BLaER1 (cell line): ENCODE data around the gene ANKFN1.

Experiments
- H3K27ac ChIP-seq: shearing (Covaris generic); formaldehyde crosslinking; 2 replicates; pipeline ENCODE4 v1.8.1; 2022
- H3K27me3 ChIP-seq: shearing (Covaris generic); formaldehyde crosslinking; 2 replicates; pipeline ENCODE4 v1.8.1; 2022
- H3K36me3 ChIP-seq: shearing (Covaris generic); formaldehyde crosslinking; 2 replicates; pipeline ENCODE4 v1.8.1; 2022
- H3K4me1 ChIP-seq: shearing (Covaris generic); formaldehyde crosslinking; 2 replicates; pipeline ENCODE4 v1.8.1; 2022
- H3K4me2 ChIP-seq: shearing (Covaris generic); formaldehyde crosslinking; 2 replicates; pipeline ENCODE4 v1.8.1; 2022
- H3K4me3 ChIP-seq: shearing (Covaris generic); formaldehyde crosslinking; 2 replicates; pipeline ENCODE4 v1.8.1; 2022
- H3K9ac ChIP-seq: shearing (Covaris generic); formaldehyde crosslinking; 2 replicates; pipeline ENCODE4 v1.8.1; 2022
- H3K9me3 ChIP-seq: shearing (Covaris generic); formaldehyde crosslinking; 2 replicates; pipeline ENCODE4 v1.8.1; 2022
- H4K20me1 ChIP-seq: shearing (Covaris generic); formaldehyde crosslinking; 2 replicates; pipeline ENCODE4 v1.8.1; 2022
- Cebpa-rat ChIP-seq: shearing (Covaris generic); IDR thresholded peaks from 2 replicates; pipeline ENCODE4 v1.8.1; 2022

Gene ANKFN1

GRCh38 chr17:56502120-56502654, 348.9 kb downstream of the ANKFN1 start:
- Histone ChIP-seq H4K20me1 (no peaks in the 10 kb centered on the region), H3K9ac (no peak overlapping the region), H3K4me3 (no peak overlapping the region), H3K36me3 (no peaks in the 10 kb centered on the region), H3K9me3 (no peaks in the 10 kb centered on the region), H3K4me1 (no peaks in the 10 kb centered on the region; the same call in 1 of the 2 replicates), H3K4me2 (no peak overlapping the region), H3K27me3 (no peaks in the 10 kb centered on the region), H3K27ac (no peak overlapping the region)
- TF ChIP-seq Cebpa-rat, result no peak

GRCh38 chr17:56505154-56505756, 352.0 kb downstream of the ANKFN1 start:
- H3K4me1 ChIP-seq, result no peaks in the 10 kb centered on the region; the same call in 1 of the 2 replicates
- no peak for TF ChIP-seq Cebpa-rat
- H3K9me3 ChIP-seq, result no peaks in the 10 kb centered on the region
- no peaks in the 10 kb centered on the region for H3K27me3 ChIP-seq
- no peak overlapping the region for H3K4me2 ChIP-seq
- H3K27ac ChIP-seq, result no peak overlapping the region
- no peaks in the 10 kb centered on the region for H4K20me1 ChIP-seq
- no peak overlapping the region for H3K9ac ChIP-seq
- H3K36me3 ChIP-seq, result no peaks in the 10 kb centered on the region
- no peak overlapping the region for H3K4me3 ChIP-seq

- Histone ChIP-seq H3K9ac (no peak overlapping the region), H3K4me2 (no peak overlapping the region), H4K20me1 (no peaks in the 10 kb centered on the region), H3K4me1 (no peaks in the 10 kb centered on the region; the same call in 1 of the 2 replicates), H3K9me3 (peaks cover 8% of the 10 kb centered on the region; the same call in 1 of the 2 replicates), H3K36me3 (no peaks in the 10 kb centered on the region), H3K4me3 (no peak overlapping the region), H3K27ac (no peak overlapping the region), H3K27me3 (no peaks in the 10 kb centered on the region)
- no peak for TF ChIP-seq Cebpa-rat
Observed at GRCh38 chr17:56506349-56506748, 353.1 kb downstream of the ANKFN1 start.

DNA sequence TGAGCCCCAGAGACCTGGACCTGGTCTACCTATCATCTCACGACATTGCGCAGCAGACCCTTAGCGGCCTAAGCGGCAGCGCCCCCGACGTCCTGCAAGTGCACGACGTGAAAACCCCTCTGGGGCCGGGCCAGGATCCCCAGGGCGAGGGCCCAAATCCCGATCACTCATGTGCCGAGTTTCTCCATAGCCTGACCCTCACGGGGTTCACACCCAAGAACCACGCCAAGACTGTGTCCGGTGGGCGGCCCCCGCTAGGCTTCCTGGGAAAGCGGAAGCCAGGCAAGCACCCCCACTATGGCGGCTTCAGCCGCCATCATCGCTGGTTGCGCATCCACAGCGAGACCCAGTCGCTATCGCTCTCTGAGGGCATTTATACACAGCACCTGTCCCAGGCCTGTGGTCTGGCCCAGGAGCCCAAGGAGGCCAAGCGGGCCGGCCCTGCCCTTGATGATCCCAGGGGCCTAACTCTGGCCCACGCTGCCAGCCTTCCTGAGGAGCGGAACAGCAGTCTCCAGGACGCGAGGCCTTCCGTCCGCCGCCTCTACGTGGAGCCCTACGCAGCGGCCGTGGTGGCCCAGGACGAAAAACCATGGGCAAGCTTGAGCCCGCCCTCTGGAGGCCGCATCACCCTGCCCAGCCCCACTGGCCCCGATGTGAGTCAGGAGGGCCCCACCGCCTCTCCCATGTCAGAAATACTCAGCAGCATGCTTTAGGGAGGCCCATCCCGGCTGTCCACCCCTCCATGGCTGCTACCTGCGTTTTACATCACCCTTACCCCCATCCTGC, 357.5 kb downstream of the ANKFN1 start:
- H3K9me3 ChIP-seq, result peaks cover 8% of the 10 kb centered on the region; the same call in 1 of the 2 replicates
- H3K4me3 ChIP-seq, result no peak overlapping the region
- no peak overlapping the region for H3K9ac ChIP-seq
- H3K27me3 ChIP-seq, result no peaks in the 10 kb centered on the region
- H3K36me3 ChIP-seq, result no peaks in the 10 kb centered on the region
- no peaks in the 10 kb centered on the region for H4K20me1 ChIP-seq
- no peak overlapping the region for H3K4me2 ChIP-seq
- TF ChIP-seq Cebpa-rat, result no peak
- H3K4me1 ChIP-seq, result no peaks in the 10 kb centered on the region
- H3K27ac ChIP-seq, result no peak overlapping the region

DNA sequence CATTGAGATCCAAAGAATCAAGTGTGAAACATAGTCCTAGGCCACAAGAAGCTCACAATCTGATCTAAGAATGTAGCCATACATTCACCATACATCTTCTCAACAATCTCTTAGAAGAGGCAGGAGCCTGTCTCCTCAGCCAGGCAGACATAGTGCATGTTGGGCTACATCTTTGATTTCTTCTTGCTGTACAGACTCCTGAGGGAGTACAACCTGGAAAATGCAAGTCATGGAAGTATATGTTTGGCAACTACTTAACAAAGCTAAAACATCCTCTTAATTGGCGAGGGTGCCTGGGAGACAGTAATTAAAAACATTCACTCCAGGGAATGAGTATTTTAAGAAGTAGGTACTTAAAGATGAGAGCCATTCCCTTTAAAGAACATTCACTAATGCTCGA, 361.0 kb downstream of the ANKFN1 start:
- H3K4me2 ChIP-seq, result no peak overlapping the region
- peaks cover 8% of the 10 kb centered on the region; the same call in 1 of the 2 replicates for H3K9me3 ChIP-seq
- H3K36me3 ChIP-seq, result no peaks in the 10 kb centered on the region
- no peaks in the 10 kb centered on the region for H4K20me1 ChIP-seq
- no peak overlapping the region for H3K27ac ChIP-seq
- H3K4me1 ChIP-seq, result no peaks in the 10 kb centered on the region
- no peak overlapping the region for H3K9ac ChIP-seq
- H3K4me3 ChIP-seq, result no peak overlapping the region
- H3K27me3 ChIP-seq, result no peaks in the 10 kb centered on the region
- no peak for TF ChIP-seq Cebpa-rat

GRCh38 chr17:56514899-56515298, 361.6 kb downstream of the ANKFN1 start:
- H3K4me1 ChIP-seq, result no peaks in the 10 kb centered on the region
- H4K20me1 ChIP-seq, result no peaks in the 10 kb centered on the region
- no peak overlapping the region for H3K27ac ChIP-seq
- H3K4me3 ChIP-seq, result no peak overlapping the region
- H3K36me3 ChIP-seq, result no peaks in the 10 kb centered on the region
- peaks cover 8% of the 10 kb centered on the region; the same call in 1 of the 2 replicates for H3K9me3 ChIP-seq
- no peak overlapping the region for H3K4me2 ChIP-seq
- H3K27me3 ChIP-seq, result no peaks in the 10 kb centered on the region
- H3K9ac ChIP-seq, result no peak overlapping the region
- TF ChIP-seq Cebpa-rat, result no peak

DNA sequence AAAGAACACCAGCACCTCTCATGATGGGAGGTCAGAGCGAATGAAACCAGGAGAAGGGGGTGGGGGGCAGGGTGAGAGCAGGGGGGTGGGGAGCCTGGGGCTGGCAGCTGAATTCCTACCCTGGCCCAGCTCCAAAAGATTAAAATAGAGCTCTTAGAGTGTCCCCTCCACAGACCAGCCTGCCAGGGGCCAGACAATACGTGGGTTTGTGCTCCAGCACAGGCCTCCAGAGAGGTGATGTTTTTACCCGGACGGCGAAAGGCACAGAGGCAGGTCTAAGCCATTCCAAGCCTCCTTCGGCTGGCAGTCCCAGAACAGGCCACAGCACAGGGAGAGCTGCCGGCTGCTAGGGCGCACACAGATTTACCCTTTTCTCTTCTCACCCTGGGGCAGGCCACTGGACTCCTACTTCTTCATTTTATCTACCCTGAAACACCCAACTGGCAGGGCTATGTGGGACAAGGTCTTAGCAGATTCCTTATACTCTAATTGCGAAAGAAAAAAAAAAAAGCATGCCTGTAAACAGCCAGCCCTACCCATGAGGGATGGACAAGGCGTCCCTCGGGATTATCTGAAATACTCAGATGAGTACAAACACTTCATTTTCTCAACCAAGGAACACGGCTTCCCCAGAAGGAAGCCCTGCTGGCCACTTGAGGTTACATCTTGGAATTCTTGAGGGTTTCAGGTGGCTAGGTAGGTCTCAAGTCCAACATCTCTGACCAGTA, 368.3 kb downstream of the ANKFN1 start:
- H3K4me2 ChIP-seq, result 0 out of 2 replicates have a peak overlapping the region, but pooled peaks have one; percentile 8
- no peaks in the 10 kb centered on the region for H3K36me3 ChIP-seq
- no peak overlapping the region for H3K27ac ChIP-seq
- TF ChIP-seq Cebpa-rat, result no peak
- H3K9me3 ChIP-seq, result no peaks in the 10 kb centered on the region
- peaks cover 6% of the 10 kb centered on the region; the same call in 1 of the 2 replicates for H3K4me1 ChIP-seq
- H3K9ac ChIP-seq, result no peak overlapping the region
- H3K27me3 ChIP-seq, result no peaks in the 10 kb centered on the region
- H4K20me1 ChIP-seq, result no peaks in the 10 kb centered on the region
- H3K4me3 ChIP-seq, result no peak overlapping the region

DNA sequence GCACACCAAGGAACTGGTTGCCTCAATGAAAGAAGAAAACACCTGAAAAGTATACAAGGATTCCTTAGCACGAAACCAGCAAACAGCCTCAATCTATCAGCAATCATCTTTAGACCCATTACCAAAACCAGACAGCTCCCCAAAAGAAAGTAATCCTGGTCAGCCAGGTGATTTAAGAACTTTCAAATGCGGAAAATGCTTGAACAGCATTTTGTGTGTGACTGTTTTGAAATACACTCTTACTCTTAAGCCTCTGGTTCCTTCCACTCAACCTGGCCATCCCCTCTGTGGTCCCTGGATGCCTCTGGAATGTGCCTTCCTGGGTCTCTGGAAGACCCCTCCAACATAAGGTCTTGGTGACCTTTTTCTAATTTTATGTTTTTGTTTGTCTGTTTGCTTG, 369.8 kb downstream of the ANKFN1 start:
- no peaks in the 10 kb centered on the region for H4K20me1 ChIP-seq
- no peak overlapping the region for H3K4me2 ChIP-seq
- H3K36me3 ChIP-seq, result no peaks in the 10 kb centered on the region
- H3K9me3 ChIP-seq, result no peaks in the 10 kb centered on the region
- H3K9ac ChIP-seq, result no peak overlapping the region
- no peak for TF ChIP-seq Cebpa-rat
- H3K4me1 ChIP-seq, result peaks cover 6% of the 10 kb centered on the region; the same call in 1 of the 2 replicates
- no peak overlapping the region for H3K27ac ChIP-seq
- H3K4me3 ChIP-seq, result no peak overlapping the region
- no peaks in the 10 kb centered on the region for H3K27me3 ChIP-seq

DNA sequence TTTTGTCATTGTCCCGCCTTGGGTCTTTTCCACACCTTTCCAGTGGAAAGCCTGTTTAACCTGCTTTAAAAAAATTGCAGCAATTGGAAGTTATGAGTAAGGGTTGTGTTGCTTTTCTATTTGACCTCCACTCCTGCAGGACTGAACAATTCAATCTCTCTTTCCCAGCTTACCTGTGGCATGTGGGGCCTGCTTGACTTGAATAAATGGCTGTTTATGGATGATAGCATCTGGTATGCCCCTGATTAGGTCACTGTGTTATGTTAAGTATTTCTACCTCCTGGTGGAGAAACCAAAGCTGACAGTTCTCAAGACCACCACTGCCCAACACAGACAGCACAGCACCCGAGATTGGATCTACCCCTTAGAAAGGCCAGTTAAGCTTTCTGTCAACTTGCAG, 375.4 kb downstream of the ANKFN1 start:
- H3K9ac ChIP-seq, result no peak overlapping the region
- no peak overlapping the region for H3K4me3 ChIP-seq
- H3K9me3 ChIP-seq, result no peaks in the 10 kb centered on the region
- H4K20me1 ChIP-seq, result no peaks in the 10 kb centered on the region
- H3K4me1 ChIP-seq, result no peaks in the 10 kb centered on the region
- no peak overlapping the region for H3K27ac ChIP-seq
- no peak overlapping the region for H3K4me2 ChIP-seq
- no peak for TF ChIP-seq Cebpa-rat
- no peaks in the 10 kb centered on the region for H3K27me3 ChIP-seq
- H3K36me3 ChIP-seq, result no peaks in the 10 kb centered on the region

DNA sequence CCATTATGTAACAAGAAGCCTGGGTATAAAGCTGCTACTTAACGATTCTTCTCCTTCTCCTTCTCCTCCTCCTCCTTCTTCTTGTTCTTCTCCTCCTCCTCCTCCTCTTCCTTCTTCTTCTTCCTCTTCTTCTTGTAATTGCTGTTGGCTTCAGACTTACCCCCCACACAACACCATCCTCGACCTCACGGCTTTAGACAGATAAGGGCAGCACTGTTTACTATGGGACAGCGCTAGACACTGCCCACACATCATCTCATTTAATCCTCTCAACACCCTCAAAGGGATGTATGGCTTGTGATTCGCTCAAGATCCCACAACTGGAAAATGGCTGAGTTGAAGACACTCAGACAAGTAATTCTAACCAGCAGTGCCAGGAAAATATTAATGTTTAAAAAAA, 379.7 kb downstream of the ANKFN1 start:
- no peak overlapping the region for H3K4me3 ChIP-seq
- H4K20me1 ChIP-seq, result no peaks in the 10 kb centered on the region
- H3K9ac ChIP-seq, result no peak overlapping the region
- H3K4me1 ChIP-seq, result no peaks in the 10 kb centered on the region
- no peaks in the 10 kb centered on the region for H3K9me3 ChIP-seq
- no peak overlapping the region for H3K4me2 ChIP-seq
- no peaks in the 10 kb centered on the region for H3K27me3 ChIP-seq
- no peak overlapping the region for H3K27ac ChIP-seq
- H3K36me3 ChIP-seq, result no peaks in the 10 kb centered on the region
- TF ChIP-seq Cebpa-rat, result no peak
